ENCODE results near the gene RYR3.

DNA sequence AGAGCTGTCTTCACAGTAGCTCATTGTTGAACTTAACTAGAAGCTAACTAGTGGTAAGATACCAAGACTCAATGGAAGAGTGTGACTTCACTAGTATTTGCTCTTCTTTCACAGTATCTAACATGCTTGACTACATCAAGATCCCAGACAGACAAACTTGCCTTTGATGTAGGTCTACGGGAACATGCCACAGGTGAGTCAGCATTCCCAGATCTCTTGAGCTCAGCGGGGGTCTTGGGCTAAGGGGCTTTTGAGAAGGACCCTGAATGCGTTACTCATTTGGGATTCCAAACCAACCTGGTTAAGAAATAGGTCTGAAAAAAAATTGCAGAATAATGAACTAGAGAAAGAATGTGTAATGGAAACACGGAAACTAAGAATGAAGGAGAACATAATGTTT lies 222.4 kb downstream of the RYR3 start:
- TF ChIP-seq, protein P1, sequence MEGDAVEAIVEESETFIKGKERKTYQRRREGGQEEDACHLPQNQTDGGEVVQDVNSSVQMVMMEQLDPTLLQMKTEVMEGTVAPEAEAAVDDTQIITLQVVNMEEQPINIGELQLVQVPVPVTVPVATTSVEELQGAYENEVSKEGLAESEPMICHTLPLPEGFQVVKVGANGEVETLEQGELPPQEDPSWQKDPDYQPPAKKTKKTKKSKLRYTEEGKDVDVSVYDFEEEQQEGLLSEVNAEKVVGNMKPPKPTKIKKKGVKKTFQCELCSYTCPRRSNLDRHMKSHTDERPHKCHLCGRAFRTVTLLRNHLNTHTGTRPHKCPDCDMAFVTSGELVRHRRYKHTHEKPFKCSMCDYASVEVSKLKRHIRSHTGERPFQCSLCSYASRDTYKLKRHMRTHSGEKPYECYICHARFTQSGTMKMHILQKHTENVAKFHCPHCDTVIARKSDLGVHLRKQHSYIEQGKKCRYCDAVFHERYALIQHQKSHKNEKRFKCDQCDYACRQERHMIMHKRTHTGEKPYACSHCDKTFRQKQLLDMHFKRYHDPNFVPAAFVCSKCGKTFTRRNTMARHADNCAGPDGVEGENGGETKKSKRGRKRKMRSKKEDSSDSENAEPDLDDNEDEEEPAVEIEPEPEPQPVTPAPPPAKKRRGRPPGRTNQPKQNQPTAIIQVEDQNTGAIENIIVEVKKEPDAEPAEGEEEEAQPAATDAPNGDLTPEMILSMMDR (IDR thresholded peaks at IDR 0.05): no peak
- no peak for TF ChIP-seq POLR2A (IDR thresholded peaks at IDR 0.05)
